ENCODE data around the gene TIAM2. TPM values are rescaled to one million over a fixed set of nuclear protein-coding genes. Genes with fewer than 3 reads are reported as not detected.
A peak's percentile ranks its signal among the peaks of the same experiment; 100 is the strongest.

The TIAM2 gene
- total and polyA plus RNA-seq, 9 donors = 9.1 to 15.6 (median 10.3) TPM

DNA sequence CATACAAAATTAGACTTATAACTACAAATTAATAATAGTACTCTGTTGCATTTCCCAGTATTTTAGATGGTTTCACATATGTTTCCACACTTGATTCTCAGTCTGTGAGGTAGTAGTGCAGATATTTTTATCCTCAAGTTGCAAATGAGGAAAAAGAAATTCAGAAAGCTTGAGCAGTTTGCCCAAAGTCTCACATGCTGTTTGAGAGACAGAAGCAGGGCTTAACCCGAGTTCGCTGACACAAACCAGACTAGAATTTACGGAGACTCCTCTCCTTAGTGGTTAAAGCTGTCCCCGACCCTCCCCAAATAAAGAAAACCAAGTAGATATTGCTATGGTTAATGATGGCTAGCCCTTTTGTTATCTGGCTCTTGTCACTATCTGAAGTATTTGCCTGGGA is 126.2 kb downstream of the TIAM2 start:
- intact Hi-C loops (cut with DNase I) = no loop called here

GRCh38 chr6:155121699-155122098 is 126.6 kb downstream of the TIAM2 start:
- DNase-seq = no peak
- no peaks in the 10 kb centered on the region for H3K4me1 ChIP-seq (ENCODE audit: insufficient read depth)
- TF ChIP-seq POLR2A (IDR thresholded peaks at IDR 0.05) (no peak), EP300 (IDR thresholded peaks at IDR 0.05) (no peak), CTCF (IDR thresholded peaks at IDR 0.05) (no peak)
- no peak overlapping the region for H3K4me3 ChIP-seq
- H3K36me3 ChIP-seq = no peaks in the 10 kb centered on the region
- 42 to 52% (median 49%) methylated on average over 11 of the region's 11 CpGs for WGBS, 3 donors
- no peaks in the 10 kb centered on the region for H3K9me3 ChIP-seq
- intact Hi-C loops (cut with DNase I) = no loop called here
- no peaks in the 10 kb centered on the region for H3K27me3 ChIP-seq
- H3K27ac ChIP-seq = no peak overlapping the region

More for the DNA sequence above, 126.2 kb downstream of the TIAM2 start:
- Histone ChIP-seq H3K4me1 (ENCODE audit: insufficient read depth) (no peaks in the 10 kb centered on the region), H3K36me3 (no peaks in the 10 kb centered on the region), H3K9me3 (no peaks in the 10 kb centered on the region), H3K27me3 (no peaks in the 10 kb centered on the region), H3K4me3 (peak overlapping the region; percentile 1), H3K27ac (no peak overlapping the region)
- TF ChIP-seq EP300 (IDR thresholded peaks at IDR 0.05) (no peak), POLR2A (IDR thresholded peaks at IDR 0.05) (no peak), CTCF (IDR thresholded peaks at IDR 0.05) (no peak)
- WGBS, 3 donors = 74 to 82% (median 80%) methylated on average over 4 of the region's 4 CpGs
- DNase-seq = no peak

DNA sequence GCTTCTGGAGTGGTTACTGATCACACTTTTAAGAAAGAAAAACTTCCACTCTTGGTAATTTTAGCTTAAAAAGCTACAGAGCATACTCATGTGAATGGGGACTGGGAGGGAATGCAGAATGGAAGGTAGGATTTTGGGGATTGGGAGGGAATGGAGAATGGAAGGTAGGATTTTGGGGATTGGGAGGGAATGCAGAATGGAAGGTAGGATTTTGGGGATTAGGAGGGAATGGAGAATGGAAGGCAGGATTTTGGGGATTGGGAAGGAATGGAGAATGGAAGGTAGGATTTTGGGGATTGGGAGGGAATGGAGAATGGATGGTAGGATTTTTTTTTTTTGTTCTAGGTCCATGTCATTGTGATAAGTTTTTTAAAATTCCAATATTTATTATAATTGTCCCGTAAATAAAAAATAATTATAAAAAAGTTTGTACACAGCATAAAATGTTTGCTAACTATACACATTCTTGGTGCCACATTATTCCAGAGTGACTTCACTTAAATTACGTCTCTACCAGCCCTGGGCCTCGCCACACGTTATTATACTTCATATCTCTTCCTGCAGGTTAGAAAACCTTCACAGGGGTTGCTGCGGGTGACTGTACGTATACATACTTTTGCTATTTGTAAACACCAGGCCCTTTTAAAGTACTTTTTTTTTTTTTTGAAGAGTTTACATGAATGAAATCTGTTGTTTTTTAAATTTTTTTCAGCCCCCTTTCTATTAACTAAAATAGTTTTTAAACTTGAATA is 127.3 kb downstream of the TIAM2 start:
- Histone ChIP-seq H3K36me3 (no peaks in the 10 kb centered on the region), H3K9me3 (no peaks in the 10 kb centered on the region), H3K4me1 (ENCODE audit: insufficient read depth) (no peaks in the 10 kb centered on the region), H3K27ac (no peak overlapping the region), H3K4me3 (no peak overlapping the region), H3K27me3 (no peaks in the 10 kb centered on the region)
- 94 to 96% (median 95%) methylated on average over 6 of the region's 6 CpGs for WGBS, 3 donors
- no peak for DNase-seq
- intact Hi-C loops (cut with DNase I) = no loop called here
- TF ChIP-seq EP300 (IDR thresholded peaks at IDR 0.05) (no peak), POLR2A (IDR thresholded peaks at IDR 0.05) (no peak), CTCF (IDR thresholded peaks at IDR 0.05) (no peak)

DNA sequence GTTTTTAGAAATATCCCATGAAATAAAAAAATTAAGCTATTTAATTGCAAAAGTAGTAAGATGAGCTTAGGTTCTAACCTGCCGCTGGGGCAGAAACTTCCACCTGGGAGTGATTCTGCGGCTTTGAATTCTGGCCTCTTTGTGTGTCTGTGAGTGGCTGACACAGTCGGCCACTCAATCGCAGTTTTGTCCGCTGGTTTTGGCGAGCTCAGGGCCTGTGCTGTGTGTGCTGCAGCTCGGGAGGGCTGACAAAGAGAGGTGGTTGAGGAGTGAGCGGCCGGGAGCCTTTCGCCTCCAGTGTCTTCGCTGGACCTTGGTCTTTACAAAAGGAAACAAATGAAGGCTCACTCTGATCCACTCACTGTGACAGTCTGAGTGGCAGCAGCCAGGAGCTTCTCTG is 128.4 kb downstream of the TIAM2 start:
- Histone ChIP-seq H3K27me3 (no peaks in the 10 kb centered on the region), H3K4me1 (ENCODE audit: insufficient read depth) (no peaks in the 10 kb centered on the region), H3K9me3 (no peaks in the 10 kb centered on the region), H3K36me3 (no peaks in the 10 kb centered on the region), H3K27ac (no peak overlapping the region), H3K4me3 (no peak overlapping the region)
- intact Hi-C loops (cut with DNase I) = no loop called here
- TF ChIP-seq EP300 (IDR thresholded peaks at IDR 0.05) (no peak), CTCF (IDR thresholded peaks at IDR 0.05) (no peak), POLR2A (IDR thresholded peaks at IDR 0.05) (no peak)
- 95 to 97% (median 96%) methylated on average over 11 of the region's 11 CpGs for WGBS, 3 donors
- DNase-seq = no peak

Measured in ovary (tissue), 9 donors.